Body of pancreas (tissue), 4 donors: ENCODE data around the gene PEX11A. TPM values are rescaled to one million over a fixed set of nuclear protein-coding genes. Genes with fewer than 3 reads are reported as not detected.
"Not testable (repeated sequence)": the region's sequence is repeated elsewhere in the genome, so short reads cannot be mapped to it uniquely, and the experiment has no call there.

Source experiments
- ATAC-seq: fragments of 150-250 bp; one replicate; pipeline ENCODE4 v1.9.1; 2016
- DNase-seq, 4 donors: peaks; one replicate each; pipeline ENCODE4 v3.0.0-alpha.2; 2019
- H3K27ac ChIP-seq, 4 donors: fragments of 200-600 bp; sonication (generic); 1 replicate in 3 of 4; 2 replicates in 1 of 4; pipeline versions ENCODE4 v1.5.1 to v1.6.1; 2016 to 2019; ENCODE audit warnings: mild to moderate bottlenecking in 1 of 4, mixed read lengths in 1 of 4, moderate library complexity in 1 of 4
- H3K27me3 ChIP-seq, 2 donors: fragments of 200-600 bp; sonication (generic); one replicate each; pipeline ENCODE4 v1.6.0; 2016; ENCODE audit warnings: mild to moderate bottlenecking in 1 of 2
- H3K36me3 ChIP-seq, 2 donors: fragments of 200-600 bp; sonication (generic); replicated peaks in 1 of 2; 2 replicates each; pipeline ENCODE4 v1.5.1; 2016; ENCODE audit warnings: low read depth in 2 of 2; ENCODE audit not compliant: insufficient read depth in 1 of 2
- H3K4me1 ChIP-seq: fragments of 200-600 bp; sonication (generic); one replicate; pipeline ENCODE4 v1.6.0; 2016
- H3K4me3 ChIP-seq, 2 donors: fragments of 200-600 bp; sonication (generic); 1 replicate in 1 of 2; 2 replicates in 1 of 2; pipeline ENCODE4 v1.5.1; 2016 to 2019
- H3K9me3 ChIP-seq, 3 donors: fragments of 200-600 bp; sonication (generic); 1 replicate in 2 of 3; 2 replicates in 1 of 3; pipeline ENCODE4 v1.5.1; 2016
- CTCF ChIP-seq, 7 experiments: fragments of 450-650 bp in 4 of 7; fragments of 200-600 bp in 3 of 7; sonication (generic) in 3 of 7; IDR thresholded peaks; one replicate each; pipeline ENCODE4 v1.5.1; 2016 to 2019; ENCODE audit warnings: antibody characterized with exemption in 7 of 7
- POLR2A ChIP-seq, 3 donors: fragments of 450-650 bp; IDR thresholded peaks; one replicate each; pipeline ENCODE4 v1.6.1; 2016; ENCODE audit warnings: antibody characterized with exemption in 3 of 3, mild to moderate bottlenecking in 2 of 3
- WGBS, 2 donors: methylation state at CpG; one replicate each; pipeline ENCODE4 v1.1.5; 2017; 5-methylcytosine and 5-hydroxymethylcytosine counted together
- intact Hi-C: fragments of 100-400 bp; cut with DNase I; formaldehyde crosslinking; loops from one replicate; pipeline ENCODE4 v1.15.1; 2023
- total RNA-seq, 2 donors: library from RNA; depleted of rRNA; stranded (reverse); fragments of >200 nt; gene quantifications; one replicate each; pipeline ENCODE4 v1.1.0, GENCODE V29; 2016

PEX11A gene
- total RNA-seq, 2 donors from 2014 or later: 14.5 to 25.1 TPM

- H3K27me3 ChIP-seq: no peaks in the 10 kb centered on the region
- TF ChIP-seq POLR2A (IDR thresholded peaks at IDR 0.05) (no peak), CTCF (IDR thresholded peaks at IDR 0.05) (no peak)
- H3K4me3 ChIP-seq: no peak overlapping the region
- intact Hi-C loops: loop anchor here (10.0 kb wide), 1 partner anchor 48 kb away; no protein-coding TSS in a partner anchor
- no peaks in the 10 kb centered on the region for H3K9me3 ChIP-seq
- no peak overlapping the region for H3K27ac ChIP-seq
- H3K36me3 ChIP-seq: no peaks in the 10 kb centered on the region
- WGBS, 2 donors: 33 to 64% methylated on average over 2 of the region's 2 CpGs
- DNase-seq (no peak), ATAC-seq (no peak)
- peaks cover 18% of the 10 kb centered on the region for H3K4me1 ChIP-seq
Measured at GRCh38 chr15:89693091-89693490, 2.5 kb upstream of the PEX11A start.

GRCh38 chr15:89689930-89690275 lies 651 bp downstream of the PEX11A start:
- Histone ChIP-seq H3K27ac (peak overlapping the region; percentile 60 to 76 (median 70)), H3K4me3 (peak overlapping the region; percentile 5 to 54), H3K4me1 (peaks cover 25% of the 10 kb centered on the region)
- peak; percentile 4 for ATAC-seq
- not testable (repeated sequence) for DNase-seq, H3K36me3 ChIP-seq, H3K9me3 ChIP-seq, H3K27me3 ChIP-seq
- intact Hi-C loops: loop anchor here (10.0 kb wide), 1 partner anchor 45 kb away; no protein-coding TSS in a partner anchor
- 27 to 38% methylated on average over 15 of the region's 15 CpGs for WGBS, 2 donors

- Histone ChIP-seq H3K27ac (no peak overlapping the region), H3K27me3 (no peaks in the 10 kb centered on the region), H3K4me3 (no peak overlapping the region), H3K36me3 (no peaks in the 10 kb centered on the region), H3K4me1 (peaks cover 39% of the 10 kb centered on the region), H3K9me3 (no peaks in the 10 kb centered on the region)
- DNase-seq (no peak), ATAC-seq (no peak)
- intact Hi-C loops: no loop called here
- TF ChIP-seq CTCF (IDR thresholded peaks at IDR 0.05) (no peak), POLR2A (IDR thresholded peaks at IDR 0.05) (no peak)
Measured at GRCh38 chr15:89686522-89686921, 4.0 kb downstream of the PEX11A start.

- 68 to 82% methylated on average over 2 of the region's 2 CpGs for WGBS, 2 donors
- Histone ChIP-seq H3K27ac (no peak overlapping the region), H3K27me3 (no peaks in the 10 kb centered on the region), H3K9me3 (no peaks in the 10 kb centered on the region), H3K4me3 (no peak overlapping the region), H3K36me3 (no peaks in the 10 kb centered on the region), H3K4me1 (peaks cover 42% of the 10 kb centered on the region)
- TF ChIP-seq CTCF (IDR thresholded peaks at IDR 0.05) (no peak), POLR2A (IDR thresholded peaks at IDR 0.05) (no peak)
- DNase-seq: no peak
- intact Hi-C loops: no loop called here
- no peak for ATAC-seq
Measured at GRCh38 chr15:89685995-89686394, 4.6 kb downstream of the PEX11A start.

GRCh38 chr15:89681146-89681545 lies 9.4 kb downstream of the PEX11A start:
- WGBS, 2 donors: 63 to 69% methylated on average over 2 of the region's 2 CpGs
- H3K9me3 ChIP-seq: no peaks in the 10 kb centered on the region
- no peak for TF ChIP-seq POLR2A (IDR thresholded peaks at IDR 0.05)
- no peak for TF ChIP-seq CTCF (IDR thresholded peaks at IDR 0.05)
- no peak for ATAC-seq
- H3K36me3 ChIP-seq: no peaks in the 10 kb centered on the region
- intact Hi-C loops: no loop called here
- DNase-seq: peak in 1 of 4 donors; percentile 34
- peaks cover 43% of the 10 kb centered on the region for H3K4me1 ChIP-seq
- peak overlapping the region; percentile 77 to 95 (median 90) for H3K27ac ChIP-seq
- no peaks in the 10 kb centered on the region for H3K27me3 ChIP-seq
- H3K4me3 ChIP-seq: no peak overlapping the region
